GM12864 (cell line): Measurements from ENCODE around the gene ZFP62.
A peak's percentile ranks its signal among the peaks of the same experiment; 100 is the strongest.

ENCODE experiments used
- DNase-seq: peaks from one replicate; pipeline ENCODE4 v3.0.0-alpha.2; 2011; ENCODE audit warnings: low read depth
- H3K4me3 ChIP-seq: 2 replicates; pipeline ENCODE4 v1.5.1; 2011; ENCODE audit warnings: mild to moderate bottlenecking, low read depth, low read length, control low read depth
- CTCF ChIP-seq: IDR thresholded peaks from 2 replicates; pipeline ENCODE4 v1.5.1; 2011; ENCODE audit warnings: low read depth, mild to moderate bottlenecking, moderate library complexity, low read length, control low read depth, inconsistent platforms; ENCODE audit errors: missing control alignments

ZFP62 gene

GRCh38 chr5:180809403-180810209, 51.5 kb downstream of the ZFP62 start:
- DNase-seq, result peak; percentile 85
- peak overlapping the region; percentile 65 for H3K4me3 ChIP-seq
- no peak for TF ChIP-seq CTCF

GRCh38 chr5:180808461-180809000, 52.5 kb downstream of the ZFP62 start:
- DNase-seq, result no peak
- peak overlapping the region; percentile 65 for H3K4me3 ChIP-seq
- TF ChIP-seq CTCF, result no peak

GRCh38 chr5:180807654-180808414, 53.2 kb downstream of the ZFP62 start:
- no peak for TF ChIP-seq CTCF
- peak overlapping the region; percentile 65 for H3K4me3 ChIP-seq
- no peak for DNase-seq

- peak overlapping the region; percentile 65 for H3K4me3 ChIP-seq
- DNase-seq, result no peak
- TF ChIP-seq CTCF, result no peak
Observed at GRCh38 chr5:180807046-180807445, 54.0 kb downstream of the ZFP62 start.

- DNase-seq, result no peak
- TF ChIP-seq CTCF, result no peak
- peak overlapping the region; percentile 65 for H3K4me3 ChIP-seq
Observed at GRCh38 chr5:180806351-180807011, 54.6 kb downstream of the ZFP62 start.

GRCh38 chr5:180804129-180804618, 56.9 kb downstream of the ZFP62 start:
- TF ChIP-seq CTCF, result no peak
- no peak for DNase-seq
- H3K4me3 ChIP-seq, result peak overlapping the region; percentile 95
